Measurements from ENCODE around the gene RAB20. TPM values are rescaled to one million over a fixed set of nuclear protein-coding genes. Genes with fewer than 3 reads are reported as not detected.

The RAB20 gene
- total RNA-seq, 1 donor from 2014 or later = 51.3 TPM

DNA sequence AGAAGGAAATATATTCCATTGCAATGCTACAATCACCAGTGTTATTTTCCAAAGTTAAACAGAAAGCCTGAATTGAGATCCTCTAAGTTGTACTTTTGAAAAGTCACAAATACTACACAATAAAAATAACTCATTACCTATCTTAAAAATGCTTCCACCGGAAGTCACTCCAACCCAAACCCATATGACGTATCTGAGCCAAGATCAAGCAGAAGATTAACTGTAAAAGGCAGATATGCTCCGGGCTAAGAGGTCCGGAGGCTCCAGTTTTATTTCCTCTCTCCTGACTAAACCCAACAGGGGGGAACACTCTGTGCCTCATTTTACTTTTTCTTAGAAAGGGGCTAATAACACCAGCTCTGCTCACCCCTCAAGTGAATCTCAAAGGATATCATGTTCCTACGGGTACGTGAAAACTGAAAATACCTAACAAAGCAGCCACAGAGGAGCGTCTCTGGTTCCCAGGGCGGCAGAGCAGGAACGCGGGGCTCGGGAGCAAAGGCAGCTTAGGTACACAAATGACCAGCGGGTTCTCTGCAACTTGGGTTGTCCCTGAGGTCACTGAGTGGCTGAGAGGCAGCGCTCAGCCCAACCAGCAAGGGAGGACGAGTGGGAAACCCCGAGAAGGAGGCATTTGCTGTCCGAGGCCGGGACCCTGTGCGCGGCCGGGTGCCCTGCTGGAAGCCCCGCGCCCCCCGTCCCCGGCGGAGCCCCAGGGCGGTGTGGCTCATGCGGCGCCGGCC is 750 bp downstream of the RAB20 start:
- Histone ChIP-seq H3K36me3 (peaks cover 8% of the 10 kb centered on the region), H3K27ac (peak overlapping the region; percentile 93), H3K9me3 (no peaks in the 10 kb centered on the region), H3K4me1 (peaks cover 52% of the 10 kb centered on the region), H3K4me3 (peak overlapping the region; percentile 80), H3K27me3 (ENCODE audit: low read depth) (no peaks in the 10 kb centered on the region)
- intact Hi-C loops (cut with DNase I) = no loop called here
- TF ChIP-seq, protein P1, sequence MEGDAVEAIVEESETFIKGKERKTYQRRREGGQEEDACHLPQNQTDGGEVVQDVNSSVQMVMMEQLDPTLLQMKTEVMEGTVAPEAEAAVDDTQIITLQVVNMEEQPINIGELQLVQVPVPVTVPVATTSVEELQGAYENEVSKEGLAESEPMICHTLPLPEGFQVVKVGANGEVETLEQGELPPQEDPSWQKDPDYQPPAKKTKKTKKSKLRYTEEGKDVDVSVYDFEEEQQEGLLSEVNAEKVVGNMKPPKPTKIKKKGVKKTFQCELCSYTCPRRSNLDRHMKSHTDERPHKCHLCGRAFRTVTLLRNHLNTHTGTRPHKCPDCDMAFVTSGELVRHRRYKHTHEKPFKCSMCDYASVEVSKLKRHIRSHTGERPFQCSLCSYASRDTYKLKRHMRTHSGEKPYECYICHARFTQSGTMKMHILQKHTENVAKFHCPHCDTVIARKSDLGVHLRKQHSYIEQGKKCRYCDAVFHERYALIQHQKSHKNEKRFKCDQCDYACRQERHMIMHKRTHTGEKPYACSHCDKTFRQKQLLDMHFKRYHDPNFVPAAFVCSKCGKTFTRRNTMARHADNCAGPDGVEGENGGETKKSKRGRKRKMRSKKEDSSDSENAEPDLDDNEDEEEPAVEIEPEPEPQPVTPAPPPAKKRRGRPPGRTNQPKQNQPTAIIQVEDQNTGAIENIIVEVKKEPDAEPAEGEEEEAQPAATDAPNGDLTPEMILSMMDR (IDR thresholded peaks at IDR 0.05) = no peak
- no peak for DNase-seq
- peak; percentile 41 to 50 for ATAC-seq

DNA sequence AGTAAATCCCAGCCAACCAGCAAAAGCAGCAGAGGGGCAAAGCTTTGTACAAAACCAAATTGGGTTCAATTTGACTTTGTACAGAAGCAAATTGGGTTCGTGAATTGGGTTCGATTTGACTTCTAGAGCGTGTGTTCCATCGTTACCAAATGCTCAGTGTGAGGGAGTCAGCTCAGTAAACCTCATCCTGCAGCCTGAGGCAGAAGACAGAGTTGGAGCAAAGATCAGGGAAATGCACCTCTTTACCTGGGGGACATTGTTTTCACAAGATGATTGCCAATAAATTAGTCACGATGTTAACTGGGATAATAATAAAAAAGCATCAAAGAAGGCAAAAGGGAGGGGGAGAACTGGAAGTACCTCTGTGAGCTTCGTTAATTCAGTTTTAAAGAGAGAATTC is 1.5 kb downstream of the RAB20 start:
- peak overlapping the region; percentile 93 for H3K27ac ChIP-seq
- intact Hi-C loops (cut with DNase I) = no loop called here
- no peak for ATAC-seq
- H3K4me3 ChIP-seq = peak overlapping the region; percentile 80
- DNase-seq = no peak
- TF ChIP-seq, protein P1 (IDR thresholded peaks at IDR 0.05) = no peak
- peaks cover 8% of the 10 kb centered on the region for H3K36me3 ChIP-seq
- H3K4me1 ChIP-seq = peaks cover 60% of the 10 kb centered on the region
- H3K9me3 ChIP-seq = no peaks in the 10 kb centered on the region
- H3K27me3 ChIP-seq (ENCODE audit: low read depth) = no peaks in the 10 kb centered on the region

DNA sequence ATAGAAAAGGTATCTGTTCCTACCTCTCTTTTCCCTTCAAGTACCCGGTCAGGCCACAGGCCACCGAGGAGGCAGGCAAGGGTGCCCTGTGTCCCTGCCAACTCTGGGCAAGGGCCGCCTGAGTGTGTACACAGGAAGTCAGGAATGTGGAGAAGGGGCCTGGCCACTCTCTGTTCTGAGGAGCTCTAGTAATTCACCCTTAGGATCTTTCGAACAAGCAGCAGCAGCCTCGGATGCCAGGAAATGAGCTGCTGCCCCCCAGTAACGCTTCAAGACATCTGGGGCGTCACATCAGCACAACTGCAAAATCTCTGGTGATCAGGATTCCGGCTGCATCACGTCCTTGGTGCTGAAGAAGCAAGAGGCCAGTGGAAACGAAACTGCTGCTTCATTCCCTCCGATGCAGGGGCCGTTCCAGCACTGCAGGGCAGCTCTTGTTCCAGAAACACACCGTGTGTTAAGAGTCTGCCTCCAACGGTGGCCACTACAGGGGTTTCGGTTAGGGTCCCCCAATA is 2.0 kb downstream of the RAB20 start:
- ATAC-seq (peak; percentile 71 to 77), DNase-seq (peak; percentile 89)
- Histone ChIP-seq H3K27ac (peak overlapping the region; percentile 93), H3K9me3 (no peaks in the 10 kb centered on the region), H3K4me3 (peak overlapping the region; percentile 80), H3K4me1 (peaks cover 62% of the 10 kb centered on the region), H3K36me3 (peaks cover 8% of the 10 kb centered on the region), H3K27me3 (ENCODE audit: low read depth) (no peaks in the 10 kb centered on the region)
- TF ChIP-seq, protein P1 (IDR thresholded peaks at IDR 0.05) = no peak
- intact Hi-C loops (cut with DNase I) = no loop called here

DNA sequence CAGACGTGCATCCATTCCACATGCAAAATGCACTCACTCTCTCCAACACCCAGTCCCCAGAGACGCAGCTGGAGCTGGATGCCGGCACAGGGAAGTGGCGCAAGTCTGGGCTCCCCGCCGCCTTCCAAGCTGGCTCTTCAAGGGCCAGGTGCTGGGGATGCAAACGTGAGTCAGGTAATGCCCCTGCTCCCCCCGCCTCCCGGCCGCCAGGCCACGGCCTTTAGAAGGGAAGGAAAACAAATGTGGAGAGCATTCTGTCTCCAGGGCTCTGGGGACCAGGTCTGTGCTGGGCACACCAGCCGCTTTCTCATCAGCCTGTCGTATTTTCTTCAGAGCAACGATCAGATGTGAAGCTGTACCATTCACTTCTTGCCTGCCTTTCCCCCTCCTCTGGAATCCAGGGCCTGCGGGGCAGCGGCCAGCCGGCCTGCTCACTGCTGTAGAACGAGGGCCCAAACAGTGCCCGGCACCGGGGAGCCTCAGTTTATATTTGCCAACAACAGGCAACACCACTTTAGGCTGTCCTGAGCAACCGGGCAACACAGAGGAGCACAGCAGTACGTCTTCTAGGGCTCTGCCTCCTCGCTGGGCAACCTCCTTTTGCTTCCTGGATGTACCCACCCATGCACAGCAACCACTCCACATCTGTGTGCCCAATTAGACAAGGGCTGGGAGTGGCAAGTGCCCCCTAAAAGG is 3.8 kb downstream of the RAB20 start:
- peaks cover 8% of the 10 kb centered on the region for H3K36me3 ChIP-seq
- ATAC-seq (peak; percentile 56 to 59), DNase-seq (peak; percentile 87)
- TF ChIP-seq, protein P1 (IDR thresholded peaks at IDR 0.05) = no peak
- H3K27ac ChIP-seq = peak overlapping the region; percentile 93
- no peak overlapping the region for H3K4me3 ChIP-seq
- H3K4me1 ChIP-seq = peaks cover 53% of the 10 kb centered on the region
- intact Hi-C loops (cut with DNase I) = no loop called here
- H3K27me3 ChIP-seq (ENCODE audit: low read depth) = no peaks in the 10 kb centered on the region
- no peaks in the 10 kb centered on the region for H3K9me3 ChIP-seq

DNA sequence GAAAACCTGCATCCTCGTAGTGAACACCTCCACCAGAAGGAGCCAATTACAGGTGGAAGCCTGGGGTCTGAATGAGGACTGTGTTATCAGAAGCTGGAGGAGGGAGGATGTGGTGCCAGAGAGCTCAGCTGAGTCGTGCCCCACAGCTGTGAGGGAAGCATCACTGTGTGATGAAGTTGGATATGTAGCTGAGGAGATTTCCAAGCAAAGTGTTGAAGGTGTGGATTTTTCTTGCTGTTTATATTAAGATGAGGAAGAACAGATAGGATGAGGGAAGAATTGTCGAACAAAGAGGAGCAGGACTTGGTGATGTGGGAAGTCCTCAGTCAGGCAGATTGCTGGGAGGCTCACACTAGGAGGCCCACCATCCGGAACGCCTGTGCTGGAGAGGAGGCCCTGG is 4.4 kb downstream of the RAB20 start:
- DNase-seq (no peak), ATAC-seq (no peak)
- Histone ChIP-seq H3K36me3 (peaks cover 8% of the 10 kb centered on the region), H3K9me3 (no peaks in the 10 kb centered on the region), H3K27ac (peak overlapping the region; percentile 93), H3K4me3 (no peak overlapping the region), H3K27me3 (ENCODE audit: low read depth) (no peaks in the 10 kb centered on the region), H3K4me1 (peaks cover 50% of the 10 kb centered on the region)
- intact Hi-C loops (cut with DNase I) = no loop called here
- TF ChIP-seq, protein P1 (IDR thresholded peaks at IDR 0.05) = no peak
